HEK293 (cell line): ENCODE data around the gene ZFYVE21.

ENCODE experiments used
- CTCF ChIA-PET: fragments of 350-600 bp; formaldehyde crosslinking; extraction: SDS; loops from one replicate; lab custom pipeline; 2021; ENCODE audit warnings: antibody characterized with exemption; lab: Yijun Ruan, JAX
- POLR2A ChIA-PET: fragments of 300-600 bp; formaldehyde crosslinking; extraction: SDS; loops from one replicate; lab custom pipeline; 2020; ENCODE audit warnings: antibody characterized with exemption, inconsistent platforms; lab: Yijun Ruan, JAX
- H3K27ac ChIP-seq: fragments of 200-500 bp; sonication (Bioruptor generic); 2 replicates; pipeline ENCODE4 v1.5.1; 2014; ENCODE audit warnings: low read depth, low read length, control low read depth, inconsistent platforms; ENCODE audit errors: extremely low read depth
- H3K36me3 ChIP-seq, 2 experiments: fragments of 200-500 bp in 1 of 2; sonication (Bioruptor generic) in 1 of 2; 1 replicate in 1 of 2; 2 replicates in 1 of 2; pipeline ENCODE4 v1.5.1; 2014 to 2017; ENCODE audit warnings: inconsistent platforms in 2 of 2, low read length in 2 of 2; ENCODE audit not compliant: control insufficient read depth in 2 of 2, insufficient read depth in 1 of 2
- H3K4me1 ChIP-seq: fragments of 200-500 bp; sonication (Bioruptor generic); 2 replicates; pipeline ENCODE4 v1.5.1; 2014; ENCODE audit warnings: mild to moderate bottlenecking, low read length, inconsistent platforms; ENCODE audit not compliant: control insufficient read depth, insufficient read depth
- H3K4me3 ChIP-seq: 2 replicates; pipeline ENCODE4 v1.5.1; 2011; ENCODE audit warnings: low read depth, mild to moderate bottlenecking, control low read depth, low read length, moderate library complexity
- H3K9me3 ChIP-seq: fragments of 200-500 bp; sonication (Bioruptor generic); 2 replicates; pipeline ENCODE4 v1.5.1; 2014; ENCODE audit warnings: low read depth, low read length, inconsistent platforms; ENCODE audit not compliant: control insufficient read depth, insufficient read depth
- BCL11B ChIP-seq: fragments of 450-650 bp; formaldehyde crosslinking; IDR thresholded peaks from 2 replicates; pipeline ENCODE4 v1.5.1; 2016; ENCODE audit warnings: low read depth, missing biosample characterization, missing genetic modification characterization
- CTCF ChIP-seq: fragments of 450-650 bp; formaldehyde crosslinking; IDR thresholded peaks from 2 replicates; pipeline ENCODE4 v1.5.1; 2016; ENCODE audit warnings: missing biosample characterization, missing genetic modification characterization
- EGR2 ChIP-seq: fragments of 450-650 bp; formaldehyde crosslinking; IDR thresholded peaks from 2 replicates; pipeline ENCODE4 v1.5.1; 2016; ENCODE audit warnings: low read depth, missing biosample characterization, missing genetic modification characterization
- GLI2 ChIP-seq: fragments of 450-650 bp; formaldehyde crosslinking; IDR thresholded peaks from 2 replicates; pipeline ENCODE4; 2017; ENCODE audit warnings: missing biosample characterization, missing genetic modification characterization, low read depth, borderline replicate concordance
- GLIS1 ChIP-seq: fragments of 450-650 bp; formaldehyde crosslinking; IDR thresholded peaks from 2 replicates; pipeline ENCODE4 v1.5.1; 2016; ENCODE audit warnings: missing biosample characterization, missing genetic modification characterization
- KLF1 ChIP-seq: fragments of 450-650 bp; formaldehyde crosslinking; IDR thresholded peaks from 2 replicates; pipeline ENCODE4 v1.5.1; 2016; ENCODE audit warnings: missing biosample characterization, missing genetic modification characterization
- KLF8 ChIP-seq: fragments of 450-650 bp; formaldehyde crosslinking; IDR thresholded peaks from 2 replicates; pipeline ENCODE4 v1.5.1; 2016; ENCODE audit warnings: missing biosample characterization, missing genetic modification characterization
- SETDB1 ChIP-seq: IDR thresholded peaks from one replicate; pipeline ENCODE4 v1.6.1; 2017; ENCODE audit warnings: mild to moderate bottlenecking, low read length, moderate library complexity, mixed read lengths; ENCODE audit not compliant: insufficient read length
- SP2 ChIP-seq: fragments of 450-650 bp; formaldehyde crosslinking; IDR thresholded peaks from 2 replicates; pipeline ENCODE4 v1.5.1; 2016; ENCODE audit warnings: missing biosample characterization, missing genetic modification characterization
- TRIM28 ChIP-seq: IDR thresholded peaks from 2 replicates; pipeline ENCODE4 v1.6.1; 2011; ENCODE audit warnings: low read length, control low read depth, borderline replicate concordance
- WT1 ChIP-seq: fragments of 450-650 bp; formaldehyde crosslinking; IDR thresholded peaks from 2 replicates; pipeline ENCODE4 v1.5.1; 2016; ENCODE audit warnings: missing biosample characterization, missing genetic modification characterization
- ZBTB10 ChIP-seq: fragments of 450-650 bp; formaldehyde crosslinking; IDR thresholded peaks from 2 replicates; pipeline ENCODE4 v1.5.1; 2016; ENCODE audit warnings: missing biosample characterization, missing genetic modification characterization
- ZFP69B ChIP-seq: fragments of 450-650 bp; formaldehyde crosslinking; IDR thresholded peaks from 2 replicates; pipeline ENCODE4 v1.5.1; 2016; ENCODE audit warnings: missing biosample characterization, missing genetic modification characterization
- ZIC2 ChIP-seq: fragments of 450-650 bp; formaldehyde crosslinking; IDR thresholded peaks from 2 replicates; pipeline ENCODE4 v1.5.1; 2016; ENCODE audit warnings: missing biosample characterization, missing genetic modification characterization
- ZNF157 ChIP-seq: fragments of 450-650 bp; formaldehyde crosslinking; IDR thresholded peaks from 2 replicates; pipeline ENCODE4 v1.5.1; 2016; ENCODE audit warnings: missing biosample characterization, missing genetic modification characterization
- ZNF174 ChIP-seq: fragments of 450-650 bp; formaldehyde crosslinking; IDR thresholded peaks from 2 replicates; pipeline ENCODE4 v1.5.0; 2017; ENCODE audit warnings: missing biosample characterization, mild to moderate bottlenecking, missing genetic modification characterization
- ZNF214 ChIP-seq: fragments of 450-650 bp; formaldehyde crosslinking; IDR thresholded peaks from 2 replicates; pipeline ENCODE4 v1.5.1; 2017; ENCODE audit warnings: missing biosample characterization, mild to moderate bottlenecking, missing genetic modification characterization, borderline replicate concordance
- ZNF311 ChIP-seq: fragments of 450-650 bp; formaldehyde crosslinking; IDR thresholded peaks from 2 replicates; pipeline ENCODE4 v1.5.1; 2017; ENCODE audit warnings: missing biosample characterization, missing genetic modification characterization, borderline replicate concordance
- ZNF362 ChIP-seq: fragments of 450-650 bp; formaldehyde crosslinking; IDR thresholded peaks from 2 replicates; pipeline ENCODE4 v1.5.1; 2016; ENCODE audit warnings: missing biosample characterization, missing genetic modification characterization
- ZNF600 ChIP-seq: fragments of 450-650 bp; formaldehyde crosslinking; IDR thresholded peaks from 2 replicates; pipeline ENCODE4 v1.5.1; 2016; ENCODE audit warnings: missing biosample characterization, missing genetic modification characterization
- ZNF654 ChIP-seq: fragments of 450-650 bp; formaldehyde crosslinking; IDR thresholded peaks from 2 replicates; pipeline ENCODE4 v1.5.1; 2016; ENCODE audit warnings: low read depth, missing biosample characterization, missing genetic modification characterization
- ZNF664 ChIP-seq: fragments of 450-650 bp; formaldehyde crosslinking; IDR thresholded peaks from 2 replicates; pipeline ENCODE4 v1.5.1; 2016; ENCODE audit warnings: missing biosample characterization, missing genetic modification characterization
- ZNF707 ChIP-seq: fragments of 450-650 bp; formaldehyde crosslinking; IDR thresholded peaks from 2 replicates; pipeline ENCODE4 v1.5.1; 2016; ENCODE audit warnings: missing biosample characterization, missing genetic modification characterization
- ZNF76 ChIP-seq: fragments of 450-650 bp; formaldehyde crosslinking; IDR thresholded peaks from 2 replicates; pipeline ENCODE4; 2016; ENCODE audit warnings: low read depth, missing biosample characterization, missing genetic modification characterization, borderline replicate concordance

The ZFYVE21 gene

GRCh38 chr14:103693515-103693914, 22.1 kb upstream of the ZFYVE21 start:
- Histone ChIP-seq H3K36me3 (peaks cover 14 to 69% of the 10 kb centered on the region in 2 experiments; a peak in 2 of 3 replicates), H3K27ac (no peak overlapping the region), H3K9me3 (no peaks in the 10 kb centered on the region), H3K4me1 (peaks cover 11% of the 10 kb centered on the region), H3K4me3 (no peak overlapping the region)
- CTCF ChIA-PET: interaction anchor here (0.9 kb wide), 1 partner anchor 23 kb away, joined by 5 read pairs; no protein-coding TSS in a partner anchor
- POLR2A ChIA-PET: no interaction called here
- TF ChIP-seq KLF1 (tag by site-specific recombination): peak; percentile 96
- TF ChIP-seq KLF8: peak; percentile 74
- no peak for TF ChIP-seq BCL11B (tag by site-specific recombination)
- no peak for TF ChIP-seq ZNF654

GRCh38 chr14:103694572-103695026, 21.0 kb upstream of the ZFYVE21 start:
- Histone ChIP-seq H3K9me3 (no peaks in the 10 kb centered on the region), H3K4me1 (peaks cover 11% of the 10 kb centered on the region), H3K4me3 (no peak overlapping the region), H3K36me3 (peaks cover 14 to 69% of the 10 kb centered on the region in 2 experiments; a peak in 2 of 3 replicates), H3K27ac (no peak overlapping the region)
- TF ChIP-seq CTCF (peak; percentile 31; the same call in 1 of the 2 replicates), ZNF311 (tag by site-specific recombination) (no peak)
- CTCF ChIA-PET: interaction anchor here (0.5 to 0.7 kb wide), 3 partner anchors 40 to 206 kb away, joined by 3 read pairs; no protein-coding TSS in a partner anchor
- POLR2A ChIA-PET: interaction anchor here (1.4 kb wide), 1 partner anchor 21 kb away, joined by 6 read pairs; the partner anchor contains the start of genes XRCC3 and ZFYVE21

GRCh38 chr14:103695296-103696069, 20.1 kb upstream of the ZFYVE21 start:
- peaks cover 11% of the 10 kb centered on the region for H3K4me1 ChIP-seq
- no peak overlapping the region for H3K4me3 ChIP-seq
- H3K9me3 ChIP-seq: no peaks in the 10 kb centered on the region
- no peak overlapping the region for H3K27ac ChIP-seq
- H3K36me3 ChIP-seq: peaks cover 14 to 71% of the 10 kb centered on the region in 2 experiments; a peak in 2 of 3 replicates
- CTCF ChIA-PET: interaction anchor here (0.5 to 0.6 kb wide), 2 partner anchors 9 to 205 kb away, joined by 3 to 4 read pairs; no protein-coding TSS in a partner anchor
- POLR2A ChIA-PET: interaction anchor here (1.4 kb wide), 1 partner anchor 20 kb away, joined by 6 read pairs; the partner anchor contains the start of genes XRCC3 and ZFYVE21
- no peak for TF ChIP-seq ZNF157 (tag by site-specific recombination)
- TF ChIP-seq GLIS1 (tag by site-specific recombination): peak; percentile 83
- no peak for TF ChIP-seq SETDB1
- 0 out of 2 replicates have a peak, but pooled peaks have one; percentile 12 for TF ChIP-seq ZNF600 (tag by site-specific recombination)
- no peak for TF ChIP-seq GLI2 (tag by site-specific recombination)
- TF ChIP-seq ZFP69B (tag by site-specific recombination): peak; percentile 38; the same call in 1 of the 2 replicates
- TF ChIP-seq ZNF664 (tag by site-specific recombination): no peak
- 0 out of 2 replicates have a peak, but pooled peaks have one; percentile 24 for TF ChIP-seq ZIC2 (tag by site-specific recombination)
- TF ChIP-seq ZNF707 (tag by site-specific recombination): no peak
- TF ChIP-seq SP2 (tag by site-specific recombination): no peak
- no peak for TF ChIP-seq WT1 (tag by site-specific recombination)
- no peak for TF ChIP-seq ZNF76 (tag by site-specific recombination)
- no peak for TF ChIP-seq TRIM28
- TF ChIP-seq ZBTB10 (tag by site-specific recombination): no peak
- no peak for TF ChIP-seq EGR2 (tag by site-specific recombination)
- no peak for TF ChIP-seq ZNF214
- TF ChIP-seq ZNF174: no peak
- no peak for TF ChIP-seq ZNF362 (tag by site-specific recombination)
